UCSD-AML1 (cell line): ENCODE results near the gene GLDN.
A peak's percentile ranks its signal among the peaks of the same experiment; 100 is the strongest.

Experiments used
- DNase-seq: peaks from one replicate; lab custom pipeline; 2025; ENCODE audit not compliant: unreplicated experiment; lab: John Stamatoyannopoulos, UW

The GLDN gene

DNA sequence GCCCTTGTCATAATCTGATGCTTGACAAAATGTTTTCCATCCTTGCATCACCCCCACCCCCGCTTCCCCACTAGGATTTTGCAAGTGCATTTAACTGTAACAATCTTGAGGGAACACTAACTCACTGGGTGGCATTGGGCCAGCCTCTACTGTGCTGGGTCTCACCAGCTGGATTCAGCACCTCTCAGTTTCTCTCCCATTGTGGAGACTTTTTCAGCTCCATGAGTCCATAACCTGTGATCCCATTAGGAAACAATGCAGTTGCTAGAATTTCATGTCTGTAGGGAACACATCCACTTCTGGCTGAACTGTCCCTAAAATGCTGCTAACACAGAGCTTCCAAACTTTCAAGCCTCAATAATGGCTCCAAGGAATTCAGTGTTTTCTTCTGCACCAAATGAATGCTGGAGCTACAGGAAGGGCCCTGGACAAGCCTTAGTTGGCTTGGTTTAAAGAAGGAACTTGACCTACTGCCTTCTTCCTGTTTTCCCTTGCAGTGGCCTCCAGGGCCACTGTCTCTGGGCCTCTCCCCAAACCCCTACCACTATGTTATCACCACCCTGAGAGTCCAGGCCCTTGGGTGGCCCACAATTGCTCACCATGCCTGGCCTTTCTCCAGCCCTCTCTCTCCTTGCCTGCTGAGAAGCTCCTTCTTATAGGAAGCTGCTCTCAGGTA lies 18.7 kb upstream of the GLDN start:
- peak; percentile 15 for DNase-seq

DNA sequence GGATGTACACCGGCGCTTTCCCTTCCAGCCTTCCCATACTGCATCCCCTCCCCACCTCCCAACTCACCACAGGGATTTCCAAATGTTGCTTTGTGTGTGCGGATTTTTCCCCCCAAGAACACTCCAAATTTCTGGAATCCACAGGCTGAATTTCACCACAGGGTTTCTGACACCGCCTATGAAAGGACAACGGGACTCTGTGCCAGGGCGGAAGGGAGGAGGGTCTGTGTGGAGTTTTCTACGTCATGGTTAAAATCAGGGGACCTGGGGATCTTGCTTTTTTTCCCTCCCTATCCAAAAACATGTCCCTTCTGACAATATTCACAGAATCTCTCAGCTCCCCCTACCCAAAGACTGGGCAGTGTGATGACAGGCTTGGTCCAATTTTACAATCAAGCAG lies 17.7 kb upstream of the GLDN start:
- DNase-seq = no peak

DNA sequence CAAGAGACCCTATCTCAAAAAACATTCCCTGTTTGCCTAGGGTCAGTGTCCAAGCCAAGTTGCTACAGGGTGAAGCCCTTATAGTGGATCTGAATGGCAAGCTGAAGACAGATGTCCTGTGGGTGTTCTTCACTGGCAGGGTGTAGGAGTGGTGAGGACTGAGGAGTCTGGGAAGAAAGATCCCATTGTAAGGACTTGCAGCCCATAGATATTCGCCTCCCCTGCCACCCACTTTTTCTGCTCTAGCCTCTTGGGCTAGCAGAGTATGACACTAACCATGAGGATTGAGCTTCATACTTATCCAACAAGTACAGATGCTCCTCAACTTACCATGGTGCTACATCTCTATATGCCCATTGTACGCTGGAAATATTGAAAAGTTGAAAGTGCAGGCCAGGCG lies 16.3 kb upstream of the GLDN start:
- no peak for DNase-seq

DNA sequence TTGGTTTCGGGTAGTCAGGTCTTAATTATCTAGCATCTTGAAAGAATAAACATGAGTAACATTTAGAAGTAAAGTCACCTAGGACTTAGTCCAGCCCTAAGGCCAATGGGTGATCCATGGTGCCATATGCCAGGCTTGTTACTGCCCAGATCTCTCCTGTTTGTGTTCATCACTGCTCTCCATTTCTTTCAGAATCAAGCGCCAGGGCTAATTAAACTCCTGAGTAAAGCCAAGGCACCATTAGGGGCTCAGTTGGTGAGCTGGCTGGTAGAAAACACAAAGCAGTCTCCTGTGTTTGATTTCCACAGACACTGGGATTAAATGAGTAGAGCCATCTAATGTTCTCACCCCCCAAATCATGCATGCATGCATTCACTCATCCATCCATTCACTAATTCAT lies 14.4 kb upstream of the GLDN start:
- no peak for DNase-seq

DNA sequence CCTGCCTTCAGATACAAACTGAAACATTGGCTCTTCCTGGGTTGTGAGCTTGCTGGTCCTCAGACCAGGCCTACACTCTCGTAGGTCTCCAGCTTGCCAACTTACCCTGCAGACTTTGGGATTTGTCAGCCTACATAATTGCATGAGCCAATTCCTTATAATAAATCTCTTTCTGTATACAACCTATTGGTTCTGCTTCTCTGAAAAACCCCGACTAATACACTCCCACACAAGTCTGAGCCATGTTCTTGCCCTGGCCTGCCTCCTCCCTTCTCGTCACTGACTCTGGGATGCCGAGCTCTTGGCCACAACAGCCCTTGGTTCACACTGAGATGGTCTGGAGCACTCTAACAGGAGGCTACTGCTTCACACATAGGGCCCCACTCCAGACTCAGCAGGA lies 12.5 kb upstream of the GLDN start:
- DNase-seq = no peak

DNA sequence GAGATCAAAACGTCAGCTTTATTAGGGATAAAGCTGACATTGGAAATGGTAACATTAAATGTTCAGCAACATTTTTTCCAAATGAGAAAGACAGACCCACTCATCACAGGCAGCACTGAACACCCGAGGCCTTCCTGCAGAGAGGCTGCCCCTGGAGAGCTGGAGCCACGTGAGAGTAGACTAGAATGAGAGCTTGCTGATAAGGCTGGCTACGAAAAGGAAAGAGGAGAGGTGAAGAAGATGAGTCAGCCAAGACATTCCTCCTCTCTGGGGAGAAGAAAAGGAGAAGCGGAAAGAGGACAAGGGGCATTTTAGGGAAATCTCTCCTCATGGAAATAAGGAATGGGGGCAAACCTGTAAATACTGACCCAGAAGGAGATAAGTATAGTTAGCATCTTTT lies 10.3 kb upstream of the GLDN start:
- no peak for DNase-seq

DNA sequence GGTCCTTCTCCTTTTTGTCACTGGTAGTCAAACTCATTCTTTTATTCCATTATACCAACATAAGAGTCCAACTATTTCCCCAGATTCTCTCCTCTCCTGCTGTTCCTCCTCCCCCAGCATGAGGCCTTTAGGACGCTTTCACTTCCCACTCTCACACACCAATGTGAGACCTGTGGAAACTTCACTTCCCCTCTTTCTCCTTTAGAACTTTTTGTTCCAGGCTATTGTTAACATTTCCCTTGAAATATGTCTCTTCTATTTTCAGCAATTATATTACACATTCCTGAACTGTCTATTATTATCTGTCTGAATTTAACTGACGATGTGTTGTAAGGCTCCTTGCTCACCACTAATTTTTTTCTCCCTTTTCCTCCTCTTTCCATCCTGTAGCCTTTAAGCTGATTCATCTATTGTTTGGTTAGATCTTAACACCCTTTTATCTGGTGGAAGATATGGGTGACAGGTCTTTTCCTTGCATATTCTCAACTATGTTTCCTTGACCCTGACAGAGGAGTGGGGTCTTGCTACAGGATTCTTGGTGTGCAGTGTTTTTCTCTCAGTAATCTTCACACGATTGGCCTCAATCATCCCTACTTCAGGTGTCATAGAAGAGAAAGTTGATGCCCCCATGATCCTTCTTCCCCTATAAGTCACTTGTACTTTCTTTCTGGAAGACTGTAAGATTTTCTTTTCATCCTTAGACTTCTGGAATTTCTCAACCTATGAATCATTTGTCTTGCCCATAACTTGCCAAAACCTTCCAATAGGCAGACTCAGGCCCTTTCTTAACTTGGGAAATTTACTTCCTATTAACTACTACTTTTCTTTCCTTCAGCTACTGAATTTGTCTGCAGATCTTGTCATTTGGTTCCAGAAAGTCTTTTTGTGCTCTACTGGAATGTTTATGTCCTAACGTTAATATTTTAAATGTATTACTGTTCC lies 9.0 kb upstream of the GLDN start:
- no peak for DNase-seq

DNA sequence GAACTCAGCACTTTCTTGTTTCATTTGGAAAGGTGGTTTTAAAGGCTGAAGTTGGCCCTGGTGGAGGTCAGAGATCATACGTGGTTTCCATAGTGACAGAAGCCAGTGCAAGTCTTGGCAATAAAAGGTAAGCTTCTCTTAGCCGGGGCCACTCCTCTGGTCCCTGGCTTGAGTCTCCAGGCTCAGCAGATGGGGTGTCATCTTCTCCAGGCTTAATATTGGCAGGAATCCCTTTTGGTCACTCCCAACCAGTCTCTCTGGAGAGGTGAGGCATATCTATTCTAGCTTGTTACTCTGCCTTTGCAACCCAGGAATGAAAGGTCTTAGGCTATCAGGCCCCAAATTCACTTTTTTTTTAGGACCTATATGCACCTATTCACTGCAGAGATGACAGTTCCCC lies 7.9 kb upstream of the GLDN start:
- DNase-seq = no peak

DNA sequence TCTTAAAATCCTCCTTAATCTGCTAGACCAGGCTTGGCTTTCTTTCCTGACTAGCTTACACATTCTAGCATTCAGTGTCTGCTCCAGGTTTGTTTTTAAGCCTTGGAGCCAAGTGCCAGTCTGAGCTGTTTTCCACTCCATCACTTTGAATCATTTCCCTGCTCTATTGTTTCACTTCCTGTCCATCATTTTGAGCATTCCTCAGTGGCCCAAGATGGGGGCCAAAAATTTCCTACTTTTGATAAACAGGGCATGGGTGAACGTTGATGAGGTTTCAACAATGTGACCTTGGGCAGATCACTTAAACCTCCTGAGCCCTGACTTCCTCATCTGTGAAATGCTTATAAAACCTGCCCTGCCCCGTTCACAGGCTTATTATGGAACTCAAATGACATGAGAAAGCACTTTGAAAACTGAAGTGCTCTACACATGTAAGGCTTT lies 7.4 kb upstream of the GLDN start:
- DNase-seq = no peak

DNA sequence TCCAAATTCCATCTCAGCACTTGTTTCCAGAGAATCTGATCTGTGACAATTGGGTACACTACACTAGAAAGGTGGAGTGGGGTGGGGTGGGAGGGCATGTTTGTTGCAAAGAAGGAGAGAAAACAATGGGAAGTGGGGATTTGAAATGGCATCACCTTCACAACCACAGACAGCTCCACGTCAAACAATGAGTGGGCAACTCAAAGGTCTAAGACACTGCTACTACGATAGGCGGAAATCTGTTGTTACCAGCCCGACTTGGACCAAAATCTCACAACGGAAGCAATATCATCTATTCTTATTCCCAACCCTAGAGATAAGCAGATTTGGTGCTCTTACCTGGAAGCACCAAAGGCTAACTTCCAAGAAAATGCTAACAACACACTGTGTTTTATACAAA lies 6.4 kb upstream of the GLDN start:
- no peak for DNase-seq

DNA sequence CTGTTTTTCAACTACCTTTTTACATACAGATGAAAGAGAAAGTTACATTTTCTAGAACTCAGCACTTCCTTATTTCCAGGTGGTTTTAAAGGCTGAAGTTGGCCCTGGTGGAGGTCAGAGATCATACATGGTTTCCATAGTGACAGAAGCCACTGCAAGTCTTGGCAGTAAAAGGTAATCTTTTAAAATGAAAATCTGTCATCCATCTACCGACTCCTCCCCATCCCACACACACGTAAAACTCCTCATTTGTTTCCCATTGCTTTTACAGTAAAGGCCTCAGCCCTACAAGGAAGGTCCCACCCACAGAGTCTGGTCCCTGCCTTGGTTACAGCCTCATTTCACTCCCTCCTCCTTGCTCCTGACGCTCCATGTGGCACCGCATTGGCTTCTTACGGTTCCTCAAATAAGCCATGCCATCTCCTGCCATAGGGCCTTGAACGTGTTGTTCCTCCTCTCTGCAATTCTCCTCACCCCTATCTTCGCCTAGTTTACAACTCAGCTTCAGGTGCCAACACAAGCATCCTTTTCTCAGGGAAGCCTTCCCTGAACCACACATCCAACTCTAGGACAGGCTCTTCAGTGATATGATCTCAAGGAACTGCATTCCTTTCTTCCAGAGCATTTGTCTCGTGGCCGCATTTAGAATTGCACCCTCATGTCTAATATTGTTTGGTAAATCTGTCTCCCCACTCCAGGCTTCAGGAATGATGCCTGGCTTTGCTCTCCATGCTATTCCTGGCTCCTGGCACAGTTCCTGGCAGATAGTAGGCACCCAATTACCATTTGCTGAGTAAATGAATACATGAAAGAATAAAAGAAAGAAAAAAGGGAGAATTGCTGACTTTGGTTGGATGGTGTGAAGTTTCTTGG lies 5.7 kb upstream of the GLDN start:
- no peak for DNase-seq

DNA sequence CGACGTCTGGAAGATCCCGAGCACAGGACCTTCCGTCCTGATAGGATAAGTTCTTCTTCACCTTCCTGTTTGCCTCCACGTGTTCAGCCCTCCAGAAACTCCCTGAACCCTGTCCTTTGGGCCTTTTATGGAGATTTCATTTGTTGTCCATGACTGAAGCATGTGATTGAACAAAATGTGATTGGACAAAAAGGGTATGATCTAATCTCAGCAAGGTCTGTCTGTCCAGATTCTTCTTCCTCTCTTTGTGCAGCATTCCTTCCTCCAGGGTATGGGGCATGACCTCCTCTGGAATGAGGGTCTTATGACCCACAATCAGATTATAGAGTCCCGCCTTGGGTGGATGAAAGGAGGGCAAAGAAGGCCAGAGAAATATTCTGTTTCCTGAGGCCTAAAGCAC lies 3.0 kb upstream of the GLDN start, which contains the start of gene CYP19A1:
CYP19A1 (minus strand) TSS at position 101 of the 400 bp plus-strand sequence. CDS start 95,684 bp downstream, outside the sequence.
- DNase-seq = no peak

DNA sequence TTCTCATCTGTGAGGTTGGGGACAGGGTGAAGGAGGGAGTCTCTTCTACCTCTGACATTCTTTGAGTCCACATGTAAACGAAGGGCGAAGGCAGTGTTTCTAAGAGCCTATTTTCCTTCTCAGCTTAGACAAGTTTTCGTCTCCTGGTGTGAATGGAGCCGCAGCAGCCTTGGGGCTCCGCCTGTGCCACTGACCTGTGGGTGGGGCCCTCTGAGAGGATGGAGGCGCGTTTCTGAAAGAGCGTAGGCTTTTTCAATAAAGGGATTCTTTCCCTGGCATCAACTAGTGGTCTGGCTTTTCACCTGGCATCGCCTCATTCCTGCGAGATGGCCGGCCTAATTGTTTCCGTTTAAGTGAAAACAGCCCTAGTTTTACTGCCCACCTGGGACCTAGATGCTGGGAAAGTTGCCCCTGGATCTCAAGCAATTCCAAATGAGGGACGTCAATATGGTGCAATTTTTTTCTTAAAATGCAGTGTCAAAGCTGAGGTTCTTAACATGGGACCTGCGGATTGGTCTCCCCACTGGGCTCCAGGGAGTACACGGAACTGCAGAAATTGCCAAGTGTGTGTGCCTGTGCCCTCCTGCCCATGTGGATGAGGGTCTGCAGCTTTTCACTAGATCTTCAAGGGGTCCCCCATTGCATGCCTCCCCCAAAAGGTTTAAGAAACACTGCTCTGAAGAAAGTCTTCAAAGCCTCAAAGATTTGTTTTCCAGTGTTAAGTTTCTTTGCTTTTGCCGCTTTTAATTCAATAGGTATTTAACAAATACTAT lies 958 bp downstream of the GLDN start:
- DNase-seq = no peak

DNA sequence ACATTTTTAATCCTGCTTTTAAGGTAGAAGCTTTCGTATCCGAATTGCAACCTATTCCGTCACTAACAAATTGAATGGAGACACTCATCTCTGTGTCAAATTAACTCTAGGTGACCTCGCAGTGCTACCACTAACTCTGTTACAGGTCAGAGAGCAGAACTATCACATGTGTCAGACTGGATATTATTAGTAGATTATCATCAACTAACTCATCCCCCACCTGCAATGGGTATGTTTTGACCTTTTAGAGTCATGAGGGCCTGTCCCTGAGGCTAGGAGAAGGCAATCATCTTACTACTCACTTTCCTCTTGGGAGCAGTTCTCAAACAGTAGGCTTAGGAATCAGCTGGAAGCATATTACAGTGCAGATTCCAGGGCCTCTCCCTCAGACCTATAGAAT lies 2.0 kb downstream of the GLDN start:
- no peak for DNase-seq

DNA sequence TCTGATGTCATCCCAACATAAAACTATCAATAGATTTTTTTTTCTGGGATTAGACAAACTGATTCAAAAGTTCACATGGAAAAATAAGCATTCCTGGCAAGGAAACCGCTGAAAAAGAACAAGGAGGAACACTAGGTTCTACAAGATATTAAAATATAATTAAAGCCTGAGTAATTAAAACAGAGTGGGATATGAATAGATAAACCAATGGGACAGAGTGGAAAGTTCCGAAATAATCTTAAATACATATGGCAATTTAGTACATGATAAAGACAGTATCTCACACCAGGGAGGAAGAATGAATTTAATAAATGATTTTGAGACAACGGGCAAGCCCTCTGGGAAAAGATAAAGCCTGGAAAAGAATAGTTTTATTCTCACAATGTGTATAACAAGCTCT lies 4.7 kb downstream of the GLDN start:
- no peak for DNase-seq

DNA sequence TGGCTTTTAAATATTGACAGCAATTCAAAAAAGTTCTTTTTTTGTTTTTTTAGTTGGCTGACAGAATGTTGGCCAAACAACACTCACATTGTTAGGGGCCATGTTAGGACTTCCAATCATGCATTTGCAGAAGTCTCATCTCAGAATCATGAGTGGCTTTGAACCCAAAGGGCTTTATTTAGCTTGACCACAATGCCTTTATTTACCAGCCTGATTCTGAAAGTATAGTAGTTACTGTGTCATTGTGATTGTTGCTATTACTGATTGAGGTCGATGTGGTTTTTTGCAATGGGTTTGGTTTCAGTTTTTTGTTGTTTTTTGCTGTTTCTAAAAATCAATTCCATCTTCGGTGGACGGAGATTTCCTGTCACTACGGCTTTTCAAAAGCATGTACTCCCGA lies 7.2 kb downstream of the GLDN start:
- no peak for DNase-seq

DNA sequence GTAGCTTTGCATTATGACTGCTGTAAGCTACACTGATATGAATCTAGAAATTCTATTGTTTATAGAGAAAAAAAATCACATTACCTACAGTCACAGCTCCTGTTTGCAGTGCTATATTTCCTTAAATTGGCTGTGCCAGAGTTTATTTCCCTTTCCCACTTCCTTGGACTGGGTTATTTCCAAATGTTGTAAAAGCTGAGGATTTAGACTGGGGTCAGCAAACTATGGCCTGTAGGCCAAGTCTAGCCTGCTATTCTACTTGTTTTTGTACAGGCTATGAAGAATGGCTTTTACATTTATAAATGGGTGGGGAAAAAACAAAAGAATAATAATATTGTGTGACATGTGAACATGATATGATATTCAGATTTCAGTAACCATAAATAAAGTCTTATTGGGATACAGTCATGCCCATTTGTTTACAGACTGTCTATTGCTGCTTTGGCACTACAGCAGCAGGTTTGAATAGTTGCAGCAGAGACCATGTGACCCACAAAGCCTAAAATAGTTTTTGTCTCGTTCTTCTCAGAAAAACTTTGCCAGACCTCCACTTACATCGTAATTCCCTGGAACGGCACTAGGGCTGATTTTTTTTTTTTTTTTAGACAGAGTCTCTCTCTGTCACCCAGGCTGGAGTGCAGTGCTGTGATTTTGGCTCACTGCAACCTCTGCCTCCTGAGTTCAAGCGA lies 7.8 kb downstream of the GLDN start:
- no peak for DNase-seq

DNA sequence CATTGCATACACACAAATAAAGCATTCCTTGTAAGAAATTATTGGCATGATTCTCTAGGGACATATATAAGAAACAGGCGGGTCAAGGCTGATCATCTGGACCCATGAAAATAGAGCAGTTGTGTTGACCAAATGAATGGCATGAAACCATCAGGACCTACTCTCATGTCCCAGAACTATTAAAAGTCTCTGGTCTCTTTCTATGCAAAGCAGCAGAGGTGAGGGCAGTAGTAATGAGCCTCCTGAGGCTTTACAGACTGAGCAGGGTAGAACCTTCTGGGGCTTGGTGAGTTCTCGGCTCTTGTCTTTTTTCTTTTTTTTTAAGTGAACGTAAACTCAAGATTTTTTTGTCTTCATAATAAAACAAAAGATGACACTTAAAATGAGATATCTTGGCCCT lies 9.3 kb downstream of the GLDN start:
- DNase-seq = no peak

DNA sequence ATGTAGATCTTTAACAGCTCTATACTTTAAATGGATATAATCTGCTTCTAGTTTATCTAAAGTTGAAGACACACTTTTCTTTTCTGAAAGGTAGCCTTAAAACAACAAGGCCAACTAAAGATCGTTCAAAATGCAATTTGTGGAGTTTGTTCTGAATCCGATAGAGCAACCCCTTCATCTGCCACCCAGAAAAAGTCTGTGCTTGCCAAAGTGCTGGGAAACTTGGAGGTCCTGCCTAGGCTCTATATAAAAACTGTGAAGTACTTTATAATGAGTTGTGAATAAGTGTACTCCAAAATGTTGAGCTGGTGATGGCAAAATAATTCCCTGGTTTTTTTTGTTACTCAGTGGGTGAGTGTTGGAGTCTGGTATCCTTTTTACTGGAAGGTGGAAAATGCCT lies 12.5 kb downstream of the GLDN start:
- no peak for DNase-seq

DNA sequence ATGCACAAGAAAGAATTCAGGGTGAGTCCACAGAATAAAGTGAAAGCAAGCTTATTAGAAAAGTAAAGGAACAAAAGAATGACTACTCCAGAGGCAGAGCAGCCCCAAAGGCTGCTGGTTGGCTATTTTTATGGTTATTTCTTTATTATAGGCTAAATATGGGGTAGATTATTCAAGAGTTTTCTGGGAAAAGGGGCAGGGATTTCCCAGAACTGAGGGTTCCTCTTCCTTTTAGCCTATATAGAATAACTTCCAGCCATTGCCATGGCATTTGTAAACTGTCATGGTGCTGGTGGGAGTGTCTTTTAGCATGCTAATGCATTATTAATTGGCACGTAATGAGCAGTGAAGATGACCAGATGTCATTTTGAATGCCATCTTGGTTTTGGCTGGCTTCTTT lies 13.6 kb downstream of the GLDN start:
- DNase-seq = no peak
